Ascending aorta (tissue), 2 donors: ENCODE data around the gene ARID5B. TPM values are rescaled to one million over a fixed set of nuclear protein-coding genes. Genes with fewer than 3 reads are reported as not detected.
A peak's percentile ranks its signal among the peaks of the same experiment; 100 is the strongest.

Source experiments
- DNase-seq, 2 donors: peaks; one replicate each; pipeline ENCODE4 v3.0.0-alpha.2; 2019; ENCODE audit warnings: low spot score in 2 of 2
- H3K27ac ChIP-seq, 2 donors: fragments of 200-600 bp; sonication (generic); one replicate each; pipeline ENCODE4 v1.5.1; 2016 to 2017; ENCODE audit warnings: mild to moderate bottlenecking in 1 of 2
- H3K27me3 ChIP-seq: fragments of 200-600 bp; sonication (generic); one replicate; pipeline ENCODE4 v1.5.1; 2017
- H3K36me3 ChIP-seq, 2 donors: fragments of 200-600 bp; sonication (generic); one replicate each; pipeline ENCODE4 v1.5.1; 2016
- H3K4me1 ChIP-seq, 2 donors: fragments of 200-600 bp; sonication (generic); one replicate each; pipeline ENCODE4 v1.5.1; 2016 to 2017; ENCODE audit warnings: mild to moderate bottlenecking in 1 of 2
- H3K4me3 ChIP-seq, 2 donors: fragments of 200-600 bp; sonication (generic); one replicate each; pipeline ENCODE4 v1.5.1; 2016 to 2017; ENCODE audit warnings: mild to moderate bottlenecking in 1 of 2
- H3K9me3 ChIP-seq, 2 donors: fragments of 200-600 bp; sonication (generic); one replicate each; pipeline ENCODE4 v1.5.1; 2016
- CTCF ChIP-seq, 3 experiments: fragments of 200-600 bp in 2 of 3; fragments of 450-650 bp in 1 of 3; sonication (generic) in 2 of 3; IDR thresholded peaks; one replicate each; pipeline ENCODE4 v1.5.1; 2016 to 2019; ENCODE audit warnings: antibody characterized with exemption in 3 of 3, mild to moderate bottlenecking in 1 of 3, moderate library complexity in 1 of 3
- intact Hi-C: fragments of 100-400 bp; cut with DNase I; formaldehyde crosslinking; loops from one replicate; pipeline ENCODE4 v1.15.1; 2023
- total RNA-seq: library from RNA; depleted of rRNA; stranded (reverse); fragments of >200 nt; gene quantifications from one replicate; pipeline ENCODE4 v1.1.0, GENCODE V29; 2016

ARID5B gene
- total RNA-seq, 1 donor from 2014 or later = 92.5 TPM

GRCh38 chr10:62043421-62044021 lies 142.0 kb downstream of the ARID5B start:
- Histone ChIP-seq H3K27ac (peak overlapping the region; percentile 15 to 97), H3K27me3 (no peaks in the 10 kb centered on the region), H3K36me3 (no peaks in the 10 kb centered on the region), H3K4me3 (no peak overlapping the region), H3K9me3 (no peaks in the 10 kb centered on the region), H3K4me1 (peaks cover 13 to 54% of the 10 kb centered on the region in 2 donors)
- DNase-seq = no peak
- intact Hi-C loops = loop anchor here (10.0 kb wide), 1 partner anchor 1091 kb away; the partner anchor contains the start of gene NRBF2
- no peak for TF ChIP-seq CTCF (IDR thresholded peaks at IDR 0.05)

GRCh38 chr10:62044566-62044965 lies 143.1 kb downstream of the ARID5B start:
- Histone ChIP-seq H3K27ac (peak overlapping the region; percentile 95 to 97), H3K36me3 (no peaks in the 10 kb centered on the region), H3K4me1 (peaks cover 13 to 44% of the 10 kb centered on the region in 2 donors), H3K27me3 (no peaks in the 10 kb centered on the region), H3K4me3 (no peak overlapping the region), H3K9me3 (no peaks in the 10 kb centered on the region)
- no peak for TF ChIP-seq CTCF (IDR thresholded peaks at IDR 0.05)
- no peak for DNase-seq
- intact Hi-C loops = loop anchor here (10.0 kb wide), 1 partner anchor 1090 kb away; the partner anchor contains the start of gene NRBF2

GRCh38 chr10:62045765-62046521 lies 144.4 kb downstream of the ARID5B start:
- intact Hi-C loops = loop anchor here (5.0 to 10.0 kb wide), 3 partner anchors 51 to 1089 kb away; partner anchors contain the start of gene NRBF2
- TF ChIP-seq CTCF (IDR thresholded peaks at IDR 0.05) = no peak
- H3K4me1 ChIP-seq = peaks cover 13 to 42% of the 10 kb centered on the region in 2 donors
- peak overlapping the region; percentile 24 to 45 for H3K4me3 ChIP-seq
- H3K27me3 ChIP-seq = no peaks in the 10 kb centered on the region
- no peaks in the 10 kb centered on the region for H3K9me3 ChIP-seq
- DNase-seq = no peak
- no peaks in the 10 kb centered on the region for H3K36me3 ChIP-seq
- peak overlapping the region; percentile 95 to 97 for H3K27ac ChIP-seq

- TF ChIP-seq CTCF (IDR thresholded peaks at IDR 0.05) = no peak
- peaks cover 13 to 43% of the 10 kb centered on the region in 2 donors for H3K4me1 ChIP-seq
- H3K9me3 ChIP-seq = no peaks in the 10 kb centered on the region
- no peaks in the 10 kb centered on the region for H3K27me3 ChIP-seq
- intact Hi-C loops = loop anchor here (5.0 to 10.0 kb wide), 3 partner anchors 51 to 1088 kb away; partner anchors contain the start of gene NRBF2
- H3K36me3 ChIP-seq = peaks cover 2 to 5% of the 10 kb centered on the region in 2 donors
- no peak for DNase-seq
- H3K27ac ChIP-seq = peak overlapping the region; percentile 95 to 97
- H3K4me3 ChIP-seq = peak overlapping the region in 1 of 2 donors; percentile 45
Observed at GRCh38 chr10:62046522-62047227, 145.2 kb downstream of the ARID5B start.

- H3K27ac ChIP-seq = peak overlapping the region; percentile 95 to 97
- TF ChIP-seq CTCF (IDR thresholded peaks at IDR 0.05) = no peak
- intact Hi-C loops = loop anchor here (5.0 to 10.0 kb wide), 3 partner anchors 50 to 1087 kb away; partner anchors contain the start of gene NRBF2
- no peaks in the 10 kb centered on the region for H3K27me3 ChIP-seq
- peaks cover 9 to 12% of the 10 kb centered on the region in 2 donors for H3K36me3 ChIP-seq
- H3K4me1 ChIP-seq = peaks cover 13 to 45% of the 10 kb centered on the region in 2 donors
- no peaks in the 10 kb centered on the region for H3K9me3 ChIP-seq
- no peak for DNase-seq
- H3K4me3 ChIP-seq = no peak overlapping the region
Observed at GRCh38 chr10:62047228-62047892, 145.9 kb downstream of the ARID5B start.
